ENCODE results near the gene WDR11. TPM values are rescaled to one million over a fixed set of nuclear protein-coding genes. Genes with fewer than 3 reads are reported as not detected.
A peak's percentile ranks its signal among the peaks of the same experiment; 100 is the strongest.

The WDR11 gene
- total RNA-seq, 1 experiment from 2014 or later: 49.2 TPM

DNA sequence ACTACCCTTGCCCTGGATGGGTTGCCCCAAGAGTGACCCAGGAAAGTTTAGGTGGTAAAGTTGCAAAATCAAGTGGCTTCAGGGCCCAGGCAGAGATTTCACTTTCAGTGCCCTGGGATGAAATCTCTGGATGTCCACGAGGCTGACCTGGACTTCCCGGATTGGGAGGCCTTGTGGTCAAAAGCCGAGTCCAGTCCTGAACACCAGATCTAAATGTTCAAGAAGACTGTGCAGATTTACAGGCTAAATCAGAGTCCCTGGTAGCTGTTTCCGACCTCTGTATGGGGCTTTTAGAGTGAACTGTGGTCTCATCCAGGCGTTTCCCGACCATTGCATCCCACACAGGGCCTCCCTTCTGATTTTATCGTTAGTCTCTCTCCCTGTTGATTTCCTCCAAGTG, 95.3 kb downstream of the WDR11 start:
- no peaks in the 10 kb centered on the region for H3K9me3 Mint-ChIP-seq (ENCODE audit: unreplicated experiment)
- no peaks in the 10 kb centered on the region for H3K36me3 Mint-ChIP-seq (ENCODE audit: insufficient read depth, unreplicated experiment)
- ChIA-PET CTCF (interaction anchor here (1.7 to 4.8 kb wide), 3 partner anchors 662 to 954 kb away, joined by 7 to 50 read pairs (median 12); no protein-coding TSS in a partner anchor), POLR2A (no interaction called here)
- TF ChIP-seq, protein P1, sequence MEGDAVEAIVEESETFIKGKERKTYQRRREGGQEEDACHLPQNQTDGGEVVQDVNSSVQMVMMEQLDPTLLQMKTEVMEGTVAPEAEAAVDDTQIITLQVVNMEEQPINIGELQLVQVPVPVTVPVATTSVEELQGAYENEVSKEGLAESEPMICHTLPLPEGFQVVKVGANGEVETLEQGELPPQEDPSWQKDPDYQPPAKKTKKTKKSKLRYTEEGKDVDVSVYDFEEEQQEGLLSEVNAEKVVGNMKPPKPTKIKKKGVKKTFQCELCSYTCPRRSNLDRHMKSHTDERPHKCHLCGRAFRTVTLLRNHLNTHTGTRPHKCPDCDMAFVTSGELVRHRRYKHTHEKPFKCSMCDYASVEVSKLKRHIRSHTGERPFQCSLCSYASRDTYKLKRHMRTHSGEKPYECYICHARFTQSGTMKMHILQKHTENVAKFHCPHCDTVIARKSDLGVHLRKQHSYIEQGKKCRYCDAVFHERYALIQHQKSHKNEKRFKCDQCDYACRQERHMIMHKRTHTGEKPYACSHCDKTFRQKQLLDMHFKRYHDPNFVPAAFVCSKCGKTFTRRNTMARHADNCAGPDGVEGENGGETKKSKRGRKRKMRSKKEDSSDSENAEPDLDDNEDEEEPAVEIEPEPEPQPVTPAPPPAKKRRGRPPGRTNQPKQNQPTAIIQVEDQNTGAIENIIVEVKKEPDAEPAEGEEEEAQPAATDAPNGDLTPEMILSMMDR (IDR thresholded peaks at IDR 0.05; ENCODE audit: unreplicated experiment): no peak
- no peaks in the 10 kb centered on the region for H3K27me3 Mint-ChIP-seq (ENCODE audit: insufficient read depth, unreplicated experiment)
- H3K4me3 Mint-ChIP-seq (ENCODE audit: unreplicated experiment): no peak overlapping the region
- BruUV-seq (replicated peaks): no TSS peak
- peaks cover 10% of the 10 kb centered on the region for H3K4me1 Mint-ChIP-seq (ENCODE audit: insufficient read depth, unreplicated experiment)
- intact Hi-C loops (cut with micrococcal nuclease): loop anchor here (5.0 kb wide), 2 partner anchors 131 to 146 kb away; no protein-coding TSS in a partner anchor
- no peak for DNase-seq (ENCODE audit: unreplicated experiment)
- no peak overlapping the region for H3K27ac Mint-ChIP-seq (ENCODE audit: low read depth, unreplicated experiment)

DNA sequence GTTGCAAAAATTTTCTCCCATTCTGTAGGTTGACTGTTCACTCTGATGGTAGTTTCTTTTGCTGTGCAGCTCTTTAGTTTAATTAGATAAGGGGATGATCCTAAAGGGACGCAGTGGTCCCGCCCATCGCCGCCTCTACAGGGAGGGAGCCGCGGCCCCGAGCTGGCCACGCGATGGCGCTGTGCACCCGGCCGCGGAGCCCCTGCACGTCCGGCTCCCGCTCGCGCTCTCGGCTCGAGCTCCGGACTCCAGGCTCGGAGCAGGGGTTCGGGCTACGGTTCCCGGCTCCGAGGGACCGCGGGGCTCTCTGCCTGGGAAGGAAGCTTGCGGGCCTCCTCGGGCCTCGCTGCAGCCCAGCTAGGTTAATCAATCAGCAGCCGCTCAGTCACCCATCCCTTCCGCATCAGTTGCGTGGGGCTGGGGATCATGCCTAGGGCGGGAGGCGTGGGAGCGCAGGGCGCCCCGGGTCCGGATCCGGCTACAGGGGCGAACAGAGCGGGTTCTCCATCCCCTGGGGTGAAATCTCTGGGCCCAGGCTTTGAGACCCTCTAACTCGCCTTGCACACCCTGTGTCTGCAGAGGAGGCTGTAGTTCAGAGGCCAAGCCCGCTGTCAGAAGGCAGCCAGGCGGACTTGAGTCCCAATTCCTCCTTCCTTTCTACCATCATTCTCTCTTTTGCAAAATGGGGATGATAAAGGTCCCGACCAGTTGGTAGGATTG, 97.9 kb downstream of the WDR11 start:
- no peak overlapping the region for H3K4me3 Mint-ChIP-seq (ENCODE audit: unreplicated experiment)
- intact Hi-C loops (cut with micrococcal nuclease): loop anchor here (1.0 to 5.0 kb wide), 4 partner anchors 128 to 364 kb away; no protein-coding TSS in a partner anchor
- peaks cover 10% of the 10 kb centered on the region for H3K4me1 Mint-ChIP-seq (ENCODE audit: insufficient read depth, unreplicated experiment)
- POLR2A ChIA-PET: interaction anchor here (0.9 to 1.3 kb wide), 2 partner anchors 16 to 130 kb away, joined by 4 read pairs; no protein-coding TSS in a partner anchor
- no peaks in the 10 kb centered on the region for H3K9me3 Mint-ChIP-seq (ENCODE audit: unreplicated experiment)
- no peaks in the 10 kb centered on the region for H3K27me3 Mint-ChIP-seq (ENCODE audit: insufficient read depth, unreplicated experiment)
- TF ChIP-seq, protein P1 (IDR thresholded peaks at IDR 0.05; ENCODE audit: unreplicated experiment): peak; percentile 92
- peak; percentile 73 for DNase-seq (ENCODE audit: unreplicated experiment)
- CTCF ChIA-PET: interaction anchor here (0.6 to 2.1 kb wide), 44 partner anchors 9 to 951 kb away, joined by 3 to 27 read pairs (median 3); no protein-coding TSS in a partner anchor
- H3K27ac Mint-ChIP-seq (ENCODE audit: low read depth, unreplicated experiment): no peak overlapping the region
- H3K36me3 Mint-ChIP-seq (ENCODE audit: insufficient read depth, unreplicated experiment): no peaks in the 10 kb centered on the region
- no TSS peak for BruUV-seq (replicated peaks)

DNA sequence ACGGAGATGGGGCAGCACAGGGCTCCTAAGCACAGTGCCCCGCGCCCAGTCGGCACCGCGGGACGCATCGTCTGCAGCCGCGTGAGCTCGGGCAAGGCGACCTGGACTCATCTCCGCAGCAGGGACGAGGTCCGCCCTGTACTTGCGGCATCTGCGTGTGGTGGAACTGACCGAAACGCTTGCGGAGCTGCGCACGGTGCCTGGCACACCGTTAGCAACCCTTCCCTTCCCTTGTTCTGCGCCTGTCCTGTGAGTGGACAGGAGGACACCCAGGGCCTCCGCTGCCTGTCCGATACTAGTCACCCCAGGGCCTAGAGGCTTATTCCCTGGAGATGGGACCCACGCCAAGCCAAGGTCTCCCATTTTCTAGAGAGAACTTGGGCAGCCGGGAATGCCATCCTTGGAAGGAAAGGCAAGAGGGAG, 98.5 kb downstream of the WDR11 start:
- peaks cover 10% of the 10 kb centered on the region for H3K4me1 Mint-ChIP-seq (ENCODE audit: insufficient read depth, unreplicated experiment)
- DNase-seq (ENCODE audit: unreplicated experiment): no peak
- intact Hi-C loops (cut with micrococcal nuclease): loop anchor here (1.0 to 10.0 kb wide), 5 partner anchors 128 to 363 kb away; no protein-coding TSS in a partner anchor
- BruUV-seq (replicated peaks): no TSS peak
- POLR2A ChIA-PET: interaction anchor here (1.0 to 1.3 kb wide), 2 partner anchors 129 to 148 kb away, joined by 3 to 4 read pairs; no protein-coding TSS in a partner anchor
- no peaks in the 10 kb centered on the region for H3K9me3 Mint-ChIP-seq (ENCODE audit: unreplicated experiment)
- H3K27ac Mint-ChIP-seq (ENCODE audit: low read depth, unreplicated experiment): no peak overlapping the region
- CTCF ChIA-PET: interaction anchor here (0.6 to 2.1 kb wide), 34 partner anchors 9 to 937 kb away, joined by 3 to 27 read pairs (median 4); no protein-coding TSS in a partner anchor
- no peak overlapping the region for H3K4me3 Mint-ChIP-seq (ENCODE audit: unreplicated experiment)
- no peaks in the 10 kb centered on the region for H3K36me3 Mint-ChIP-seq (ENCODE audit: insufficient read depth, unreplicated experiment)
- TF ChIP-seq, protein P1 (IDR thresholded peaks at IDR 0.05; ENCODE audit: unreplicated experiment): no peak
- no peaks in the 10 kb centered on the region for H3K27me3 Mint-ChIP-seq (ENCODE audit: insufficient read depth, unreplicated experiment)

DNA sequence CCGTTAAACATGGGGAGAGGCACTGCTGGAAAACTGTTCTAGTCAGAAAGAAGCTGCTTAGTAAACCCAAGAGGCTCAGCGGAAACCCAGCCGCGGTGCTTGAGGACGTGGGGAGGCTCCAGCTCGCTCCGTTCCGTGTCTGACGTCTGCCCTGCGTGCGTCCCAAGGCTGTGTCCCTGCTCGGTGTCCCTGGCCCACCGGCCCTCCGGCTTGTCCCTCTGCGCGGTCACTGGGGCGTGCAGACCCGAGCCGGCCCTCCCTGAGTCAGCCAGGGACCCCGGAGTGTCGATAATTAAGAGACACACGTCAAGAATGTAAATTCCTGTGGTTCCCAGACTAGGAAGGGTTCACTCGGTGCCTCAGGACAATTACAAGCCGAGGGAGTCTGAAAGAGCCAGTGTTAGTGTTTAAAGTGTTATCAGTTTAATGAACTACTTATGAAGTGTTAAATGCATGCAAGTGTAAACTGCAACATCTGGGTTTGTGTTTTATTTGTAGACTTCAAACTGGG, 98.9 kb downstream of the WDR11 start:
- Mint-ChIP-seq H3K9me3 (ENCODE audit: unreplicated experiment) (no peaks in the 10 kb centered on the region), H3K27ac (ENCODE audit: low read depth, unreplicated experiment) (no peak overlapping the region), H3K4me1 (ENCODE audit: insufficient read depth, unreplicated experiment) (peaks cover 10% of the 10 kb centered on the region), H3K4me3 (ENCODE audit: unreplicated experiment) (no peak overlapping the region), H3K27me3 (ENCODE audit: insufficient read depth, unreplicated experiment) (no peaks in the 10 kb centered on the region), H3K36me3 (ENCODE audit: insufficient read depth, unreplicated experiment) (no peaks in the 10 kb centered on the region)
- POLR2A ChIA-PET: interaction anchor here (1.0 kb wide), 1 partner anchor 147 kb away, joined by 3 read pairs; no protein-coding TSS in a partner anchor
- no TSS peak for BruUV-seq (replicated peaks)
- intact Hi-C loops (cut with micrococcal nuclease): loop anchor here (10.0 kb wide), 1 partner anchor 225 kb away; no protein-coding TSS in a partner anchor
- DNase-seq (ENCODE audit: unreplicated experiment): no peak
- TF ChIP-seq, protein P1 (IDR thresholded peaks at IDR 0.05; ENCODE audit: unreplicated experiment): no peak
- CTCF ChIA-PET: interaction anchor here (0.7 to 2.1 kb wide), 6 partner anchors 52 to 936 kb away, joined by 3 to 27 read pairs (median 7); no protein-coding TSS in a partner anchor
